Stimulated activated CD4-positive, alpha-beta T cell treated with anti-CD3 and anti-CD28 coated beads, Interleukin-12 subunit alpha, Interleukin-12 subunit beta, amount 100 ng/mL, for 48 hours (primary cell): ENCODE measurements around the gene APOA4.

Source experiments
- DNase-seq, 3 donors: peaks; one replicate each; pipeline ENCODE4 v3.0.0-alpha.2; 2020; ENCODE audit warnings: low read depth in 2 of 3, low spot score in 1 of 3

The APOA4 gene

DNA sequence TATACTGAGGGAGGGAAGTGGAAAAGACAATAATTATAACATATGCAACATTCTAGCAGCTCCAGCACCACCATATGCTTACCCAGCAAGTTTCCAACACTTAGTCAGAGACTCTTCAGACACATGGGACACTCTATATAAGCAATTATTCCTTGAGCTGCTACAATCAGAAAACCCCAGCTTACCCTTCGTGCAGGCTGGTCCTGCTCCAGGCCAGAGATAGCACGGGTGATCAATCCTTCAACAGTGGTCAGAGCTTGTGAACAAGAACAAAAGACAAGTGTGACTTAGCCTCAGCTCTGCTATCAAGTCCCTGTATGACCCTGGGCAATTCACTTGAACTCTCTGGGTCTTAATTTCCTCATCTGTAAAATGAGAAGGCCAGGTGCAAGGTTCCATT lies 36.8 kb downstream of the APOA4 start:
- DNase-seq: no peak

DNA sequence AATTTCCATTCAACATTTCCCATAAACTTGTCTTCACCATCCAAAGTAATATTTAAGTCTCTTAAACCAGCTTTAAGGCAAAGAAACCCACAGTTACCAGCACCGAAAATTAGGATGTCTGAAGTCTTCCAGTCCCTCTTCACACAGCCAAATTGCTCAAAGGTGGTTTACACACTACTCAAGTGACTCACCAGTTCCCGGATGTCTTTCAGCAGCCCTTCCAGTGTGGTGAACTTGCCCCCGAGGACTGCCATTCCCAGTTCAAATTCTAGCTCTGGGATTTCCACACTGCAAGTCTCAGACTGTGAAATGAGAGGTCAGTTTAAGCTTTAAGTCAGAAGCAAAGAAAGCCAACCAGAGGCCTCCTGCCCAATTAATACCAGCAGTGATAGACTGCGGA lies 40.4 kb downstream of the APOA4 start:
- DNase-seq: no peak

GRCh38 chr11:116778556-116778955 lies 44.5 kb downstream of the APOA4 start:
- no peak for DNase-seq

DNA sequence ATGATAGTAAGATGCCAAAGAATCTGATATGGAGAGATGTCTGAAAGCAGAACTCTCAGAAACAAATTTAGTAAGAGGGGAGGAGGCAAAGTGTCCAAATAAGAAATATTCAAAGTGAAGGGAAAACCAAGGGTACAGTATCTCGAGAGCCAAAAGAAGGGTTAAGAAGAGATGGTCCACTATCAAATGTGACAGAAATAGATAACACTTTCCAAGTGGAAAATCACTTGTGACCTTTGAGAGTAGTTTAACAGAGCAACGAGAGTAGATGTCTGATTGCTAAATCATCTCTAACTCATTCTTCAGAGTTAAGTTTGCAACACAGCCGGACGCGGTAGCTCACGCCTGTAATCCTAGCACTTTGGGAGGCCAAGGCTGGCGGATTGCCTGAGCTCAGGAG lies 46.0 kb downstream of the APOA4 start:
- DNase-seq: no peak

GRCh38 chr11:116776522-116776984 lies 46.6 kb downstream of the APOA4 start:
- no peak for DNase-seq

GRCh38 chr11:116775975-116776374 lies 47.1 kb downstream of the APOA4 start:
- no peak for DNase-seq

DNA sequence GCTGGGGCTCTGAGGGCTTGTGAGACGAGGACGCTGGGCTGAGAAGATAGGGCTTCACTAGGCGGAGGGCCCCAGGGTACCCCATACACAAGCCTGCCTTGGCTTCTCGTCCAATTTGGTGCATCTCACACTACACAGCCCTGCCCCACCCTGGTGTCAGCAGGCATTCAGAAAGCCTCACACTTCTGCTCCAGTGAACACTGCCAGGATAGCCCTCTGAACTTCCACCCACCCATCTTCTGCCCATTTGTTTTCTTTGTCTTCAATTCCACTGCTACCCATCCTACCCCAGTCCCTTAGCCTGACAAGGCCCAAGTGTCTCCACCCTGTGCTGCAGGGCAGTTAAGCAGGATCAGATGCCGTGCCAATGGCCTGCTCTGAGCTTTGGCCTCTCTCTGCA lies 48.4 kb downstream of the APOA4 start:
- DNase-seq: no peak

GRCh38 chr11:116773203-116774097 lies 49.7 kb downstream of the APOA4 start:
- no peak for DNase-seq

DNA sequence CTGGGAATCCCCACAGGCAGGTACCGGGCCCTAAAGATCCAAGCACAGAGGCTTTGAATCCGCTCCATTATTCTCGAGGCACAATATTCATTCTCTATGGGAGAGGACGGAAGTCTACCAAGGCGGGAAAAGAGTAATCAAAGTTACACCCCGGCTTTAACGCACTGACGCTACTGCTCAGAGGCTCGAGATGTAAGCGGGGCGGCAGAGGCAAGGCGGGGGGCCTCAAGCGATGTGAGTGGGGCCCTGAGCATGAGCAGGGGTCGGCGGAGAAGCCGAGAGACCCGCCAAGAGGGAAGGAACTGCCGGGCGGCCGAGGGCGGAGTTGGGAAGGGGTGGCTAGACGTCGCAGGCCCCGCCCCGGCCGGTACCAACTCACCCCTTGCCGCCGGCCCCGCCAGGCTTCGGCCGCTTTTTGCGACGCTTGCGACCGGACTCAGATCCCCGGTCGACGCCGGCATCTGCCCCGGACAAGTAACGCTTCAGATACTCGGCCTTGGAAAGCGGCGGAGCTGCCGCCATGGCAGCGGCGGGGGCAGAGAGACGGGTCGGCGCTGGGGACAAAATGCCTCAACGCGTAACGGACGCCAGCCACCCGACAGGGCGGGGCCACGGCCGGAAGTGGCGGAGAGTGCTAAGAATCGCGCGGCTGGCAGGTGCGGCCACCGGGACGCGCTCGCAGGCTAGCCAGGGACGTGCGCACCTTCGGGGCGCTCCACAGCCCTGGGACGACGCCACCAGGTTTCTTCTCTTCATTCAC lies 50.5 kb downstream of the APOA4 start, which contains the start of gene BUD13:
Gene BUD13 (minus strand): TSS at position 545 of the 760 bp plus-strand sequence. CDS start 23 bp downstream, at position 522.
- peak; percentile 84 to 95 (median 94) for DNase-seq

- DNase-seq: no peak
Measured at GRCh38 chr11:116771935-116772334, 51.2 kb downstream of the APOA4 start.
